Medulla oblongata (tissue), 1 donor: ENCODE results near the gene NPAS2.

ENCODE experiments used
- DNase-seq: peaks from one replicate; pipeline ENCODE4 v3.0.0-alpha.2; 2015; ENCODE audit errors: extremely low spot score

Gene NPAS2, protein sequence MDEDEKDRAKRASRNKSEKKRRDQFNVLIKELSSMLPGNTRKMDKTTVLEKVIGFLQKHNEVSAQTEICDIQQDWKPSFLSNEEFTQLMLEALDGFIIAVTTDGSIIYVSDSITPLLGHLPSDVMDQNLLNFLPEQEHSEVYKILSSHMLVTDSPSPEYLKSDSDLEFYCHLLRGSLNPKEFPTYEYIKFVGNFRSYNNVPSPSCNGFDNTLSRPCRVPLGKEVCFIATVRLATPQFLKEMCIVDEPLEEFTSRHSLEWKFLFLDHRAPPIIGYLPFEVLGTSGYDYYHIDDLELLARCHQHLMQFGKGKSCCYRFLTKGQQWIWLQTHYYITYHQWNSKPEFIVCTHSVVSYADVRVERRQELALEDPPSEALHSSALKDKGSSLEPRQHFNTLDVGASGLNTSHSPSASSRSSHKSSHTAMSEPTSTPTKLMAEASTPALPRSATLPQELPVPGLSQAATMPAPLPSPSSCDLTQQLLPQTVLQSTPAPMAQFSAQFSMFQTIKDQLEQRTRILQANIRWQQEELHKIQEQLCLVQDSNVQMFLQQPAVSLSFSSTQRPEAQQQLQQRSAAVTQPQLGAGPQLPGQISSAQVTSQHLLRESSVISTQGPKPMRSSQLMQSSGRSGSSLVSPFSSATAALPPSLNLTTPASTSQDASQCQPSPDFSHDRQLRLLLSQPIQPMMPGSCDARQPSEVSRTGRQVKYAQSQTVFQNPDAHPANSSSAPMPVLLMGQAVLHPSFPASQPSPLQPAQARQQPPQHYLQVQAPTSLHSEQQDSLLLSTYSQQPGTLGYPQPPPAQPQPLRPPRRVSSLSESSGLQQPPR

GRCh38 chr2:100819370-100820272, at the start of gene NPAS2:
Gene NPAS2, plus strand, starts transcription at chr2:100820139. Its CDS starts 84,616 bp downstream, at chr2:100904755.
- DNase-seq = peak; percentile 38

DNA sequence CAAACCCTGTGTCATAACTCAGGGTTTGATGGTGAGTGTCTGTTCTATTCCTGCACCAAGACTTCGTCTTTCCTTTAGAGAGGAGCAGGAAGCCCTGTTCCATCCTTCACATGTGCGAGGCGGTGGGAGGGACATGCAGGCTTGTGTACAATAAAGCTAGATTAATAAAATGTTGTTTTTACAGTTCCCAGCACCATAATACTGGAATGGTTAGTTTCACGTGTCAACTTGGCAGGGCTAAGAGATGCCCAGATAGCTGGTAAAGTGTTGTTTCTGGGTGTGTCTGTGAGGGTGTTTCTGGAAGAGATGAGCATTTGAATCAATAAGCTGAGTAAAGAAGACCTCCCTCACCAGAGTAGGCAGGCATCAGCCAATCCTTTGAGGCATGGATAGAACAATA, 48.8 kb upstream of the NPAS2 start:
- no peak for DNase-seq

- no peak for DNase-seq
Observed at GRCh38 chr2:100773538-100773937, 46.4 kb upstream of the NPAS2 start.

GRCh38 chr2:100776445-100776844, 43.5 kb upstream of the NPAS2 start:
- no peak for DNase-seq

DNA sequence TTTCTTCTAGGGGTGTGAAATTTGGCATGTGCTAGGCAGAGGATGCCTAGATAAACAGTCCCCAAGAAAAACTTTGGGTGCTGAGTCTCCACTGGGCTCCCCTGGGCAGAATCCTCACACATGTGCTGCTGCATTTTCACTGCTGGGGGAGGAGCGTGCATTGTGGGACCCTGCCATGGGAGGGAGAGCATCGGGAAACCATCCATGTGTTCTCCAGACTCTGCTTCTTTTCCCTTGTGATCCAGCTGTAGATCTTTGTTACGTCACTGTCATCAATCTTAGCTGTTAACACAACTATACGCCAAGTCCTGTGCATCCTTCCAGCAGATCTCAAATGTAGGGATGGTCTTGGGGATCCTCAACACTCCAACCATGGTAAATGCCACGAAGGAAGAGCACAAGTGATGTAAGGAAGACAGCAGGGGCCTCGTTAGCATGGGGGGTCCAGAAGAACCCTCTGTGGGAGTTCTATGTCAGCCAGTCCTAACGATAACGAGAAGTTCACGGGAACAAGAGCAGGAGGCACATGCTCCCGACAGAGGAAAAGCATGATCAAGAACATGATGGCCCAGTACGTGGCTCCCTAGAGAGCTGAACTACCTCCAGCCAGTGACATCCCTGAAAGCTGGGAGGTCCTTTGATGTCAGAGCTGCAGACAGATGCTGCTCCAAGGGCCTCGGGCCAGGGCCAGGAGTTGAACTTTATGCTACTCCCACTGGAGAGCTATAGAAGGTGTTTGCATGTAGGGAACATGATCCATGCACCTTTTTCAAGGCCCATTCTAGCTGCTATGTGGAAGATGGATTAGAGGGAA, 41.1 kb upstream of the NPAS2 start:
- no peak for DNase-seq

GRCh38 chr2:100779908-100780202, 40.1 kb upstream of the NPAS2 start:
- no peak for DNase-seq

- no peak for DNase-seq
Observed at GRCh38 chr2:100780203-100781008, 39.5 kb upstream of the NPAS2 start.

- DNase-seq = no peak
Observed at GRCh38 chr2:100781009-100781325, 39.0 kb upstream of the NPAS2 start.

DNA sequence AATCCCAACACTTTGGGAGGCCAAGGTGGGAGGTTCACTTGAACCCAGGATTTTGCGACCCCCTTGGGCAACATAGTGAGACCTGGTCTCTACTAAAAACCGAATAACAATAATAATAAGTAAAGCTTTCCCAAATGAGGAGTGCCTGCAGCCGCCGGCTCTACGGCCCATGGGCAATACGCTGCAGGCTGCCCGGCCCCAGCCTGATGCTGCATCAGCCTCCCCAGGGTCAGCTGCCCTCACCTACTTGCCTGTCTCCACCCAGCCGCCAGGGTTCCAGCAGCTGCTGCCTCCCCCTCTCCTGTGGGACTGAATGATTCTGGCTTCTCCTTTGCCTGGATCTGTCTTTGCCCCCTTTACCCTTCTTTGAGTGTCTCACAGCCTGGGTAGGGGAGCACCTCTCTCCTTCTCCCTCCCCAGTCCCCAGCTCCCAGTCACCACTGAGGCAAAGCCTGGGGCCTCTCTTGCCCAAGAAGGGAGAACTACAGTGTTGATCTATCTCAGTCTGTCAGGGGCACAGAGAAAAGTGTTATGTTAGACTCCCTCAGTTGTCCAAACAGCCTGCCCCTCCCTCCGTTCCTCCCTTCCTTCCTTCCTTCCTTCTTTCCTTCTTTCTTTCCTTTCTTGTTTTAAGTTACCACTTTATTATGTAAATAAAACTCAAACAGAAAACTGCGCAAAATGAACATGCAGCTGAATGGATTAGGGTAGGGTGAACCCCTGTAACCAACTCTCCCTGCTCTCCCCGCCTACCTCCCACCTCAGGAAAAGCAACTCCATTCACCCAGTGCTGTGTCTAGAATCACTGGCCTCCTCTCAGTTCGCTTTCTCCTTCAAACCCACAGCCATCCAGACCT, 38.2 kb upstream of the NPAS2 start:
- DNase-seq = no peak

GRCh38 chr2:100782380-100782878, 37.5 kb upstream of the NPAS2 start:
- no peak for DNase-seq

- no peak for DNase-seq
Observed at GRCh38 chr2:100783987-100784386, 36.0 kb upstream of the NPAS2 start.

DNA sequence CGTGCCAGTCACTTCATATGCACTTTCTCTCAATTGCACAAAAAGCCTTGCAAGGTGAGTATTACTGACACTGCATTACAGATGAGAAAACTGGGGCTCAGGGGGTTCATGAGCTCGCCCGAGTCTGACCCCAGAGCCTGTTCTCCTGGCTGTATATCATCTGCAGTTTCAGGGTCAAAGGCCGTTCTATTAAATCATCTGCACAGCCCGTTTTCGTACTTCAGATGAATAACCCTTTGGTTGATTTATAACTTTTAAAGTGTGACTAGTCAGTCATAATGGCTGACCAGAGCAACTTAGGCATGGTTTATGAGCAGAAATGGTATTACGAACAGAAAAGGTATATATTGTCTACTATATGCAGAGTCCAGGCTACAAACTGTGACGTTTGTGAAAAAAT, 35.3 kb upstream of the NPAS2 start:
- no peak for DNase-seq

DNA sequence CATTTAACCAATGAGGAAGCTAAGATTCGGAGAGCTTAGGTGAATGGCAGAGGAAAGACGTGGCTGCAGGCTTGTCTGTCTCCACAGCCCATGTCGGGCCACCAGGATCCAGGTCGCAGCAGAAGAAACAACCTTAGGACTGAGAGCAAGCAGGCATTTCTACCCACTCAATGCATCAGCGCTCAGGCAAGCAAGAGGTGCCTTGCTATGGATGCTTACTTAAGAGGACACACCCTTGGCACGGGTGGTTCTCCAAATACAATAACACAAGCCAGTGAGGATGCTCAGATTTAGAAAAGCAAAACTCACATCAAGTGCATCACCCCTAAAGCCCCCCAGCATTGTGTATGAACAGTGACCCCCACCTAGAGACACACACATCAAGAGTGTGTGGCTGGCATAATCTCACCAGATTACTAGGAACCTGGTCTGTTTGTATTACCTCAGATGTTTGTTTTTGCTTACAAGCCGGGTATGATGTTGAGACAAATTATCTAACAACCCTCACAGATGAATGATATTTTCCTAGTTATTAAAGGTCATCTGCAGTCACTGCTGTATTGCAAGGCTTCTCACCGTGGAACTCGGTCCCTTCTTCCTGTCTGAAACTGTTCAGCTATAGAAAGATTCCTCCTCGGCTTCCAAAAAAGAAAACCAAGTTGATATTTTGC, 34.2 kb upstream of the NPAS2 start:
- DNase-seq = no peak

DNA sequence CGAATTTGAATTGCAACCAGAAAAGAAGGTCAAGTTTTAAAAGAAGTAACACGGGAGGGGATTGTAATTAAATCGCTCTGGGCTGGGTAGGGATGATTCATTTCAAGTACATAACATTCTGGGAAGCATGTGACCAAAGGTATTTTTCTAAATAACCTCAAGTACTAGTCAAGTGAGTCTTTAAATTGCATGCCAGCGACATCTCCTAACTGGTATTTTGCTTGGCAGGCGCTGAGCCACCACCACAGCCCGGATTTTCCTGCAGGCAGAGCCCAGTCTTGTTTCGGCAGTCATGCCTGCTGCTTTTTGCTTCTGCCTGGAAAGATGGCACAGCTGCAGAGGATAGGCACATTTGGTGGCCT, 33.7 kb upstream of the NPAS2 start:
- DNase-seq = no peak

DNA sequence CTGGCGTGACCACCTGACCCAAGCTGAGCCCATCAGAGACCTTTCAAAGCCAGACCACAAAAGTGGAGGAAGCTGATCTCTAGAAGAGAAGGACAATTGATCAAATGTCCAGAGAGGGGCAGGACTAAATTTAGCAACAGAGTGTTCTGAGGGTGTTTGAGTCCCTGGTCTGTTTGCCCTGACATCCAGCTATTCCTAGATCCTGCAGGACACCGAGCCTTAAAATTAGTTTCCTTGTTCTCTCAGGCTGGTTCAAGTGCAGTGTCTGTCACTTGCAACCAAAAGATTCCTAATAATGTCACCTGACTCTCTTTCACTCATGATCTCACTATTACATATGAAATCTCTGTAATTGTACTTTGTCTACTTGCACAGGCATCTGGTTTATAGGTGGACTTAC, 33.0 kb upstream of the NPAS2 start:
- DNase-seq = no peak

- no peak for DNase-seq
Observed at GRCh38 chr2:100789361-100789760, 30.6 kb upstream of the NPAS2 start.

GRCh38 chr2:100791294-100791935, 28.5 kb upstream of the NPAS2 start:
- no peak for DNase-seq

- DNase-seq = no peak
Observed at GRCh38 chr2:100791936-100792308, 28.0 kb upstream of the NPAS2 start.

GRCh38 chr2:100793220-100793619, 26.7 kb upstream of the NPAS2 start:
- no peak for DNase-seq
